SKM-1 treated with dmso at 0.1 percent for 144 hours (cell line): ENCODE measurements around the gene COL4A1.

Experiments used
- DNase-seq: peaks from one replicate; lab custom pipeline; 2025; ENCODE audit not compliant: unreplicated experiment; lab: John Stamatoyannopoulos, UW

The COL4A1 gene

GRCh38 chr13:110294146-110294545 is 12.8 kb downstream of the COL4A1 start:
- DNase-seq: no peak

GRCh38 chr13:110293649-110294048 is 13.3 kb downstream of the COL4A1 start:
- no peak for DNase-seq

- no peak for DNase-seq
These were observed 13.9 kb downstream of the COL4A1 start for GRCh38 chr13:110293037-110293436.

GRCh38 chr13:110291286-110291685 is 15.7 kb downstream of the COL4A1 start:
- no peak for DNase-seq

- no peak for DNase-seq
These were observed 16.1 kb downstream of the COL4A1 start for GRCh38 chr13:110290826-110291225.

- DNase-seq: no peak
These were observed 16.8 kb downstream of the COL4A1 start for GRCh38 chr13:110290153-110290552.

GRCh38 chr13:110289661-110290060 is 17.3 kb downstream of the COL4A1 start:
- no peak for DNase-seq

- no peak for DNase-seq
These were observed 17.8 kb downstream of the COL4A1 start for GRCh38 chr13:110289174-110289573.

- DNase-seq: no peak
These were observed 19.8 kb downstream of the COL4A1 start for GRCh38 chr13:110286833-110287819.

GRCh38 chr13:110285991-110286832 is 20.7 kb downstream of the COL4A1 start:
- no peak for DNase-seq

- no peak for DNase-seq
These were observed 22.0 kb downstream of the COL4A1 start for GRCh38 chr13:110284779-110285484.

GRCh38 chr13:110283736-110284517 is 23.0 kb downstream of the COL4A1 start:
- DNase-seq: no peak

GRCh38 chr13:110282316-110282841 is 24.6 kb downstream of the COL4A1 start:
- no peak for DNase-seq

- no peak for DNase-seq
These were observed 25.2 kb downstream of the COL4A1 start for GRCh38 chr13:110281736-110282135.

GRCh38 chr13:110280985-110281688 is 25.8 kb downstream of the COL4A1 start:
- no peak for DNase-seq

GRCh38 chr13:110280231-110280813 is 26.6 kb downstream of the COL4A1 start:
- no peak for DNase-seq

GRCh38 chr13:110279684-110280083 is 27.3 kb downstream of the COL4A1 start:
- DNase-seq: no peak

GRCh38 chr13:110278859-110279258 is 28.1 kb downstream of the COL4A1 start:
- DNase-seq: no peak

GRCh38 chr13:110277357-110277975 is 29.5 kb downstream of the COL4A1 start:
- DNase-seq: no peak
